Endometrial microvascular endothelial cells (primary cell): ENCODE data around the gene CPLX1. TPM values are rescaled to one million over a fixed set of nuclear protein-coding genes. Genes with fewer than 3 reads are reported as not detected.

Source experiments
- in situ Hi-C: cut with HindIII; loops from 2 replicates; pipeline ENCODE4 v1.10.0; 2017; ENCODE audit warnings: low sequenced_read_pairs, low pct_unique_long_range_greater_than_20kb; ENCODE audit errors: inconsistent ontology term
- total RNA-seq: library from RNA; depleted of rRNA; stranded (reverse); fragments of >200 nt; gene quantifications from one replicate; pipeline ENCODE4 v1.2.3, GENCODE V29; 2015; ENCODE audit errors: inconsistent ontology term

The CPLX1 gene
- total RNA-seq, 1 donor from 2014 or later = not detected

DNA sequence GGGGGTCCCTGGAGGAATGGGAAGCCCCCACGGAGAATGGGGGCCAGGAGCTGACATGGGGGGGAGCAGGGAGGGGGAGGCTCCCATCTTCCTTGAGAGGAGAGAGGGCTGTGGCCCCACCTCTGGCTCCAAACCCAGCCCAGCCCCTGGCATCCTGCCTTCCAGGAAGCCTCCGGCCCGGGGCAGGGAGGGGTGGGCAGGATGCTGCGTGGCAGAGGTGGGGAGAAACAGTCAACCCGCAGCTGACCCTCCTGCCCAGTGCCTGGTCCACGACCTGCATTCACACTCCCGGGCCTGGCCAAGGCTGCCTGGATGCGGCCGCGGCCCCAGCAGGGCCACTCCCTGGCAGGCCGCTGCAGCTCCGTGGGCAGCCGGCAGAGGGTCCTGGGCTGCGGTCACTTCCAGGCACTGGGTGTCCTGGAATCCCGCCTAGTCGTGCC, 39.0 kb downstream of the CPLX1 start:
- in situ Hi-C loops = loop anchor here (25.0 kb wide), 1 partner anchor 375 kb away; the partner anchor contains the start of gene SPON2

DNA sequence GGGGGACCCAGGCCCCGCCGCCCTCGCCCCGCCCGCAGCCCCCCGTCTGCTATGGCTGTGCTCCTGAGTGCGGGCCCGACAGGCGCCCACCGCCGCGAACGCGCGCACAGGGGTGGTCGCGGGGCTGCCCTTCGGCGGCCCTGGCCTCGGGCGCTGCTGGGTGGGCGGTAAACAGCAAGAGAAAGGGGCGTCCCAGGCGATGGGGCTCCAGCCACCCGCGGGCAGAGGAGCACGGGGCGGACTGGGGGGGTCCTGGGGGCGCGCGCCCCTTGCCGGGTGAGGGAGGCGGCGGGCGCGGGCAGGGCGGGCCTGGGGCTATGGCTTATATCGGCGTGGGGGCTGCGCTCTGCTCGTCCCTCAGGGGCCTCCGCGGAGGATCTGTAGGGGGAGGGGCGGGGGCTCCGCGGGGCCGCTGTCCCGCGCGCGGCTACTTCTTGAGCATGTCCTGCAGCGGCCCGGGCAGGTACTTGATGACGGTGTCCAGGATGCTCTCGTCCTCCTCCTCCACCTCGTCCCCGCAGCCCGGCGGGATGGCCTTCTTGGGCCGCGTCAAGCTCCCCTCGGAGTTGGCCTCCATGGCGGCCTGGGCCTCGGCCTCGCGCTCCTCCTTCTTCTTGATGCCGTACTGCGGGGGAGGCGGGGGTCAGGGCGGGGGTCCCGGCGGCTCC, 39.7 kb downstream of the CPLX1 start:
- in situ Hi-C loops = loop anchor here (25.0 kb wide), 1 partner anchor 376 kb away; the partner anchor contains the start of gene SPON2

DNA sequence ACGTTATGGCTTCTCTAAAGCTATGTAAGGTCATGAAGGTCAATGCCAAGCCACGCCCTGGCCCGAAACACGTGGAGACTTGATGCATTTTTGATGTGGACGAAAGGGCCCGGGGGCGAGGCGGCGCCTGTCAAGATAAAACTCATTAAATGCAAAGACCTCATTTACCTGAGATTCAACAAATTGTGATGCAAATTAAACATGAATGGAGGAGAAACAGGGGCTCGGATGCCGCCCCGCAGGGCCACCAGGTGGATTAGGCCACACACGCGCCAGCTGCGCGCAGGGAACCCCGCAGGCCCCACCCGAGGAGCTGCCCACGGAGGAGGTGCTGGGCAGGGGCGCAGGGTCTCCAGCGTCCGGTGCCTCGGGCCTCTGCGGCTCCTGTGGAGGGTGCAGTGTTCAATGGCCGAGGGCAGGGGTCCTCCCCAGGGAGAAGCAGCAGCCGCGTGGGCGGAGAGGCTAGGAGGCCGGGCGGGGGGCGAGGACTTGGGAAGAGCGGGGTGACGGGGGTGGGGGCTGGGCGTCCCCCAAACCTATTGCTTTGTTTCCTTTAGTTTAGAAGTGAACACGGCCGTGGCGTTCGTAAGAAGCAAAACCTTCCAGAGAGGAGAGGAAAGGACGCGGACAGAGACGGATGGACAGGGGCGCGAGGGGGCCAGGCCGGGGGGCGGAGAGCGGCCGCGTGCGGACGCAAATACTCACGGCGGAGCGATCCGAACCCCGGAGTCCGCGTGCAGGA, 40.4 kb downstream of the CPLX1 start:
- in situ Hi-C loops = loop anchor here (25.0 kb wide), 1 partner anchor 377 kb away; the partner anchor contains the start of gene SPON2

DNA sequence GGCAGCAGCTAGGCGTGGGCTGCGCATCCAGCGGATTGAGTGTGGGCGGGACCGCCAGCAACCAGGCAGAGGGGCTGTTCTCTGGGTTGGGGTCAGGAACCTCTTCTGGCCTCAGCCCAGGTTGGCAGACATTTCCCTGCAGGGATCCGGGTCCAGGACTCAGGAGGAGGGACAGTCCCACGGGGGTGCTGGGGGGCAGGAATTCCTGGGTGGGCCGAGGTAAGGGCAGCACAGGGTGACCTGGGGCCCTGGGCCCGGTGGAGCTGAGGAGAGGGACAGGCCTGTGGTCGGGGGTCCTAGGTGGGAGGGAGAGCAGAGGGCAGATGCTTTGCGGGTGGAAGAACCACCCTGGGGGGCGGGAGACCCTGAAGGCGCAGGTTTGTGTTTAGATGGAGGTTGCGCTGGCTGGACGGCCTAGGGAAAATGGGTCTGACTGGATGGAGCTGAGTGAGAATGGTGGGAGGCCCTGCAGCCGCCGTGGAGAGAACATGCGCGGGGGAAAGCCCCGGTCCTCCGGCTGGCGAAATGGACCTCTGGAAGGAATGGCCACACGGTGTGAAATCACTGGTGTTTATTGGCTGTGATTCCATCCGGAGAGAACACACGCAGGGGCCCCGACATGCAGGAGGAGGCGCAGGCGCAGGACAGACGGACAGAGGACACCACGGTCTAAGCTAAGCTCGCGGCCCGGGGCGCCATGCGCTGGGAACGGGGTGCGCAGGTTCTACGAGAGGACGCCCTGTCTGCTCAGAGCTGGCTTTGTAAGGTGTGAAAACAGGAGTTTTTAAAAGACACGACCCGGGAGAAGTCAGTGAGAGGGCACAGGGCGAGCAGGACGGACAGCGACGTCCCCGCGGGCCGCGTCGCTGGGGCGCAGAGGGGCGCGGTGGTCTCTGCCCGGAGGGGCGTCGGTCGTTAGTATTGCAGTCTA, 41.3 kb downstream of the CPLX1 start:
- in situ Hi-C loops = loop anchor here (25.0 kb wide), 1 partner anchor 378 kb away; the partner anchor contains the start of gene SPON2

DNA sequence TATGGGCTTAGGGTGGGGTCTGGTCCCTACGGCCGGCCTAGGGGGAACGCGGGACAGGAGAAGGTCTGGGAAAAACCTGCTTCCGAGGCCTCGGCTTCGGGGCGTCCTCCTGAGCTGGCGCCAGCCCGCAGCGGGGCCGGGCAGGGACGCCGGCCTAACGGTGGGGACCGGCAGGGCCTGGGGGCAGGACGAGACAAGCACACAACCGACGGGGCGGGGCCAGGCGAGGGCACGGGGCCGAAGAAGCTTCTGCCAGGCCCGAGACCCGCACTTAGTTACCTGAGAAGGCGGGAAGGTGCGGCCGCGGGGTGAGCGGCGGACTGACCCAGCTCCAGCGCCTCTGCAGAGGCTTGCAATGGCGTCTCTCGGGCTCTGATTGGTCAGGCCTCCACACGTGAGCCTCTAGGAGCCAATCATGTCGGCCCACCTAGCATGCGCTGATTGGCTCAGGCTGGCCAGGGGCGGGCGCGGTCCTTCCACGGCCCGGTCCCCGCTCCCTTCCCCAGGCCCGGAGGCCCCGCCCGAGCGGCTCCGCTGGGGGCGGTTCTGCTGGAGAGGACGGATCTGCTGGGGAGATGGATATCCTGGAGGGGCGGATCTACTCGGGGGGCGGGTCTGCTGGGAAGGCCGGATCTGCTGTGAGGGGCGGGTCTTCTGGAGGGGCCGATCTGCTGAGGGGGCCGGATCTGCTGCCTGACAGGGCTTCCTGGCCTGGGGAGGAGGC, 44.3 kb downstream of the CPLX1 start:
- in situ Hi-C loops = loop anchor here (25.0 kb wide), 1 partner anchor 381 kb away; the partner anchor contains the start of gene SPON2

DNA sequence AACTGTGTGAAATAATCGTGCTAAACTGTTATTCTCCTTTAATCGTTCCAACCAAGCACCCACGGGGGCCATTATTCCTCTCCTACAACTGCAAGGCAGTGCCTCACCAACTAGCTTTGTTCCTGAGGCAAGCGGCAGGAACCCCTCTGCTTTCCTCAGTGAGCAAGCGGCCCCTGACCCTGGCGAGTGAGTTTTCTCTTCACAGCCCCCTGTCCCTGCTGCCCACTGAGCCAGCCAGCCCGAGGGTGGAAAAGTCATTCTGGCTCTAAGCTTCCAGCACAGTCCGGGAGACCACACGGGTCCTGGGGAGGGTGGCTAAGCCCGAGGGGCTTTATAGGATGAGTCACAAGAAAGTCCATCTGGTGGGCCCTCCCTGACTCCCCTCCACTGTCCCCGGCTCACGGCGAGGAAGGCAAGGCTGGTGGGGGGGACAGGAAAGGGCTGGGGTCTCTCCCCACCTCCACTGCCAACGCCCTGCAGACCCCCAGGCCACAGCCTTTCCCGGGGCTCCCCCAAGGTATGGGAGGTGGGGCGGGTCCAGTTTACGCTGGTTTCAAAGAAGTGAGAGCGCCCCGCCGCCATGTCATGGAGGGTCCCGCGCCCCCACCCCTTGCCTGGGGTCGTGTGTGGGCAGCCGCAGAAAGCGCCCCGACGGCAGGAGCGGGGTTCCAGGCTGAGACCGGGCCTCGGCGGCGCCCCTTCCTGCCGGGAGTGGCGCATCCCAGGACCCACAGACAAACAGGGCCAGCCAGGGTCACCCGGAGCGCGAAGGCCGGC, 45.0 kb downstream of the CPLX1 start:
- in situ Hi-C loops = loop anchor here (25.0 kb wide), 1 partner anchor 381 kb away; the partner anchor contains the start of gene SPON2

DNA sequence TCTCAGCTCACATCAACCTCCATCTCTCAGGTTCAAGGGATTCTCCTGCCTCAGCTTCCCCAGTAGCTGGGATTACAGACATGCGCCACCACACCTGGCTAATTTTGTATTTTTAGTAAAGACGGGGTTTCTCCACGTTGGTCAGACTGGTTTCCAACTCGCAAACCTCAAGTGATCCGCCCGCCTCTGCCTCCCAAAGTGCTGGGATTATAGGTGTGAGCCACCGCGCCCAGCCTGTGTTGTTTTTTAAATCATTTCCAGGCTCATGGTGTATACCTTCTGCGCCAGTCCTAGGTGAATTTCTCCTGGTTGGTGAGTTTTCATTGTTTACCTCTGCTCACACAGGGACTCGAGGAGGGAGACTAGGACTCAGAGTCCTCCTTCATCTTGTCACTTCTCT, 45.7 kb downstream of the CPLX1 start:
- in situ Hi-C loops = loop anchor here (25.0 kb wide), 1 partner anchor 382 kb away; the partner anchor contains the start of gene SPON2

DNA sequence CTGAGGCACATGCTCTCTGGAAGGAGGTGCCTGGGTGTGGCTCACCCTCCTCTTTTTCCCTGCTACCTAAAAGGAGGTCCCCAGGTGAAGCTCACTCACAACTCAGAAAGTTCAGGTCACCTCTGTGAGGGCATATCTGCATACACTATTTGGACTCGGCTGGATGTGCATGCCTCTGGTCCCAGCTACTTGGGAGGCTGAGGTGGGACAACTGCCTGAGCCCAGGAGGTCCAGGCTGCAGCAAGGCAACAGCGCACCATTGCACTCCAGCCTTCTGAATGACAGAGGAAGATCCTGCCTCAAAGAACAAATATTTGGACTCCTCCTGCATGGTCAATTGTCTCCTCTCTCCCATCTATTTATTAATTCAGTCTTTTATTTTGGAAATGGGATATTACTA, 46.4 kb downstream of the CPLX1 start:
- in situ Hi-C loops = loop anchor here (25.0 kb wide), 1 partner anchor 383 kb away; the partner anchor contains the start of gene SPON2

DNA sequence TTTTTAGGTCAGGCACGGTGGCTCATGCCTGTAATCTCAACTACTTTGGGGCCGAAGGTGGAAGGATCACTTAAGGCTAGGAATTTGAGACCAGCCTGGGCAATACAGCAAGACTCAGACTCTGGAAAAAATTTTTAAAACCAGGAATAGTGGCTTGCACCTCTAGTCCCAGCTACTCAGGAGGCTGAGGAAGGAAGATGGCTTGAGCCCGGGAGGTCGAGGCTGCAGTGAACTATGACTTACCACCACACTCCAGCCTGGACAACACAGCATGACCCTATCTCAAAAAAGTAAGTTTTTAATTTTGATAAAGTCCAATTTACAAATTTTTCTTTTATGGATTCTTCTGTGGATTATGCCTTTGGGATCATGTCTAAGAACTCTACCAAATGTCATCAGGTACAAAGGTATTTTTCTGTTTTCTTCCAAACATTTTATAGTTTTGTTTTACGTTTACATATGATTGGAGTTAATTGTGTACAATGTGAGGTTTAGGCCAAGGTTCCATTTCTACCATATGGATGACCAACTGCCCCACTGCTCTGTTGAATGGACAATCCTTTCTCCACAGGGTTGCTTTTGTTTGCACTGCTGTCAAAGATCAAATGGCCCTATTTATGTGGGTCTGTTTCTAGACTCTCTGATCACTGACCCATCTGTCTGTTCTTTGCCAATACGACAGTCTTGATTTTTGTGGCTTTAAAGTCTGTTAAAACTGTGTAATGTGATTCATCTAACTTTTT, 48.2 kb downstream of the CPLX1 start:
- in situ Hi-C loops = loop anchor here (25.0 kb wide), 1 partner anchor 385 kb away; the partner anchor contains the start of gene SPON2

DNA sequence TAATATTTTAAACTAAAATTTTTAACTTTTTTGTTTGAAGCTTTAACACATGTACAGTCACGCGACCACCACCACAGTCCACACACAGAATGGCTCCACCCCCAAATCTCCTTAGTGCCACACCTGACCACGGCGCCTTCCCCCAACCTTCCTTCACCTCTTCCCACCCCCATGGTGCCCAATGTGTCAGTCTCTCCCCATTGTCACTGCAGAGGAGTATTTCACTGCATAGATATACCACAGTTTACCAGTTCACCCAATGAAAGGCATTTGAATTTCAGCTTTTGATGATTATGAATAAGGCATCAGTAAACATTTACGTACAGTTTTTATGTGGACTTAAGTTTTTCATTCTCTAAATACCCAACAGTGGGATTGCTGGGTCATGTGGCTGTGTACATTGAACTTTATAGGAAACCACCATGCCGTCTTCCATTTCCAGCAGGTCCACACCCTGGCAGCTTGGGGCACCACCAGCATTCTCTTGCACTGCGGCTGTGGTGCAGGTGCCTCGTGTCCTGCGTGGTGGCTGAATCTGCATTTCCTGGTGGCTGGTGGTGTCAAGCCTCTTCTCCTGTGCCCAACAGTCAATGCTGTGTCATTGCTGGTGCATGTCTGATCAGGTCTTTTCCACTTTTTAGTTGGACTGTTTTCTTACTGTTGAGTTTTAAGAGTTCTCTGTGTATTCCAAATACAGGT, 49.0 kb downstream of the CPLX1 start:
- in situ Hi-C loops = loop anchor here (25.0 kb wide), 1 partner anchor 385 kb away; the partner anchor contains the start of gene SPON2

DNA sequence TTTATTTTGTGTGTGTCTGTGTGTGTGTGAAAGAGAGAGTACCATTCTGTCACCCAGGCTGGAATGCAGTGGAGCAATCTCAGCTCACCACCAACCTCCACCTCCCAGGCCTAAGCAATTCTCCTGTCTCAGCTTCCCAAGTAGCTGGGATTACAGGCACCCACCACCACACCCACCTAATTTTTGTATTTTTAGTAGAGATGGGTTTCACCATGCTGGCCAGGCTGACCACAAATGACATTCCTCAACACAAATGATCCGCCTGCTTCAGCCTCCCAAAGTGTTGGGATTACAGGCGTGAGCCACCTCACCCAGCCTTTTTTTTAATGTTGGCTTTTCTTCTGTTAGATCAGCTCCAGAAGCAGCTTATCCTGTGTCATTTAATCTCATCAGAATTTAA, 50.4 kb downstream of the CPLX1 start:
- in situ Hi-C loops = loop anchor here (25.0 kb wide), 1 partner anchor 387 kb away; the partner anchor contains the start of gene SPON2

DNA sequence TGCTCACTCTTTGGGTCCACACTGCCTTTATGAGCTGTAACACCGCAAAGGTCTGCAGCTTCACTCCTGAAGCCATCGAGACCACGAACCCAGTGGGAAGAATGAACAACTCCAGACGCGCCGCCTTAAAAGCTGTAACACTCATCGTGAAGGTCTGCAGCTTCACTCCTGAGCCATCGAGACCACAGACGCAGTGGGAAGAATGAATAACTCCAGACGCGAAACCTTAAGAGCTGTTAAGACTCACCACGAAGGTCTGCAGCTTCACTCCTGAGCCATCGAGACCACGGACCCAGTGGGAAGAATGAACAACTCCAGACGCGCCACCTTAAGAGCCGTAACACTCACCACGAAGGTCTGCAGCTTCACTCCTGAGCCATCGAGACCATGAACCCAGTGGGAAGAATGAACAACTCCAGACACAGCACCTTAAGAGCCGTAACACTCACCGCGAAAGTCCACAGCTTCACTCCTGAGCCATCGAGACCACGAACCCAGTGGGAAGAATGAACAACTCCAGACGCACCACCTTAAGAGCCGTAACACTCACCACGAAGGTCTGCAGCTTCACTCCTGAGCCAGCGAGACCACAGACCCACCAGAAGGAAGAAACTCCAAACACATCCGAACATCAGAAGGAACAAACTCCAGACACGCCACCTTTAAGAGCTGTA, 51.4 kb downstream of the CPLX1 start:
- in situ Hi-C loops = loop anchor here (25.0 kb wide), 1 partner anchor 388 kb away; the partner anchor contains the start of gene SPON2

DNA sequence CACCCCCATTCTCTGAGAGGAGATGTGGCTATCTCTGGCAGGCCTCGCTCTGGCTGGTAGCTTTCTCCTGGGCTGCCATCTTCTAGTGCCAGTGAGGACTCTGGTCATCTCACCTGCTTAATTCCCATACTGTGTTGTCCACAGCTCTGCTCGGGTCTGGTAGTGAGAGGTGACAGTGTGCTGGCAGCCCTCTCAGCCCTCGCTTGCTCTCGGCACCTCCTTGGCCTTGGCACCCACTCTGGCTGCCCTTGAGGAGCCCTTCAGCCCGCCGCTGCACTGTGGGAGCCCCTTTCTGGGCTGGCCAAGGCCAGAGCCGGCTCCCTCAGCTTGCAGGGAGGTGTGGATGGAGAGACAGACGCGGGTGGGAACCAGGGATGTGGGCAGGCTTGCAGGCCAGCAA, 52.7 kb downstream of the CPLX1 start:
- in situ Hi-C loops = no loop called here

DNA sequence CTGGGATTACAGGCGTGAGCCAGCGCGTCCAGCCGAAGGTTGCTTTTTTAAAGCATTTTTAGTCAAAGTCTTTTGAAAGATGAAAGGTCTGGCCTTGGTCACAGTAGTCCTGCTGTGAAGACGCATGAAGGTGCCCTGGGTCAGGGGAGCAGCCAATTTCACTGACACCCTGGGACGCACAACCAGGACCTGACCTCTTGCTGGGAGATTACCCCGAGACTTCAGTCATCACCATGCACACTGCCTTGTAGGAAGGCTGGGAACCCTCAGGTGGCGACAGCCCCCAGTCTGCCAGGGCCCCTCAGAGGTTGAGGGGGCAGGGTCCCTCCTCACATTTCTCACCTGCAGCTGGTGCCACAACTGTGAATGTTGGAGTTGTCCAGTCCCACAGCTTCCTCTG, 53.2 kb downstream of the CPLX1 start:
- in situ Hi-C loops = no loop called here

DNA sequence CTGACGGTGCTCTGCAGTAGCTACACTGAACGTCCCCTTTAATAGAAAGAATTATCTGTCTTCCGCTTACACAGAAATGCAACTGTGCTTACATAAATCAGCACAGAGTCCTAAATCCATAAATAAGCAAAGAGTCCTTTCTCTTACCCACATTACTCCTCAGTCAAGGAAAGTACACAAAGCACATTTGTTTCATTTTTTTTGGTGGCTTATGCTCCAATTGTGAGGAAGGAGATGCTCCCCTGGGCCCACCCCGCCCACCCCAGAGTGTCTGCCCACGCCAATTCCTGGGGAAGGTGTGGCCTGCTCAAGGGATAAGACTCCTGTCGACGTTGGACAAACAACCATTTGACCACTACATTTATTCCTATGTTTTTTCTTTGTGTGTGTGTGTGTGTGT, 53.8 kb downstream of the CPLX1 start:
- in situ Hi-C loops = no loop called here
